Coronary artery (tissue), 2 donors: Measurements from ENCODE around the gene CCSER1.

Experiments
- DNase-seq: peaks from one replicate; pipeline ENCODE4 v3.0.0-alpha.2; 2017; ENCODE audit warnings: low spot score
- H3K27ac ChIP-seq, 2 donors: fragments of 200-600 bp; sonication (generic); one replicate each; pipeline ENCODE4 v1.5.1; 2016 to 2019
- H3K4me3 ChIP-seq: fragments of 200-600 bp; sonication (generic); 2 replicates; pipeline ENCODE4 v1.5.1; 2016; ENCODE audit warnings: mild to moderate bottlenecking, moderate library complexity
- CTCF ChIP-seq: fragments of 200-600 bp; sonication (generic); IDR thresholded peaks from one replicate; pipeline ENCODE4 v1.5.1; 2019; ENCODE audit warnings: antibody characterized with exemption

CCSER1 gene

GRCh38 chr4:90209922-90210321 lies 82.7 kb downstream of the CCSER1 start:
- Histone ChIP-seq H3K27ac (no peak overlapping the region), H3K4me3 (no peak overlapping the region)
- DNase-seq, result no peak
- TF ChIP-seq CTCF, result no peak

- no peak for DNase-seq
- H3K4me3 ChIP-seq, result no peak overlapping the region
- no peak for TF ChIP-seq CTCF
- H3K27ac ChIP-seq, result no peak overlapping the region
These were observed 84.0 kb downstream of the CCSER1 start for GRCh38 chr4:90211174-90211573.

- no peak for DNase-seq
- Histone ChIP-seq H3K27ac (no peak overlapping the region), H3K4me3 (no peak overlapping the region)
- no peak for TF ChIP-seq CTCF
These were observed 88.1 kb downstream of the CCSER1 start for GRCh38 chr4:90215286-90215685.

- no peak for TF ChIP-seq CTCF
- Histone ChIP-seq H3K4me3 (no peak overlapping the region), H3K27ac (no peak overlapping the region)
- DNase-seq, result no peak
These were observed 92.6 kb downstream of the CCSER1 start for GRCh38 chr4:90219822-90220221.

GRCh38 chr4:90220459-90220858 lies 93.3 kb downstream of the CCSER1 start:
- H3K4me3 ChIP-seq, result no peak overlapping the region
- no peak for TF ChIP-seq CTCF
- DNase-seq, result no peak
- no peak overlapping the region for H3K27ac ChIP-seq

- Histone ChIP-seq H3K27ac (no peak overlapping the region), H3K4me3 (no peak overlapping the region)
- DNase-seq, result no peak
- TF ChIP-seq CTCF, result no peak
These were observed 99.5 kb downstream of the CCSER1 start for GRCh38 chr4:90226734-90227133.

- no peak for DNase-seq
- no peak for TF ChIP-seq CTCF
- no peak overlapping the region for H3K4me3 ChIP-seq
- no peak overlapping the region for H3K27ac ChIP-seq
These were observed 100.0 kb downstream of the CCSER1 start for GRCh38 chr4:90227177-90227576.
